GM23248 (cell line): ENCODE measurements around the gene TGFB3. TPM values are rescaled to one million over a fixed set of nuclear protein-coding genes. Genes with fewer than 3 reads are reported as not detected.
A peak's percentile ranks its signal among the peaks of the same experiment; 100 is the strongest.

Experiments
- DNase-seq: peaks from one replicate; pipeline ENCODE4 v3.0.0-alpha.2; 2015
- H2AFZ ChIP-seq: fragments of 200-600 bp; sonication (generic); 2 replicates; pipeline ENCODE4 v1.6.1; 2016; ENCODE audit warnings: antibody characterized with exemption
- H3F3A ChIP-seq: fragments of 200-600 bp; sonication (generic); 2 replicates; pipeline ENCODE4 v1.6.1; 2016; ENCODE audit warnings: mild to moderate bottlenecking, antibody characterized with exemption, mixed run types; ENCODE audit not compliant: insufficient read depth
- H3K27ac ChIP-seq: fragments of 200-600 bp; sonication (generic); 2 replicates; pipeline ENCODE4 v1.5.1; 2016; ENCODE audit warnings: mild to moderate bottlenecking
- H3K27me3 ChIP-seq: fragments of 200-600 bp; sonication (generic); replicated peaks from 2 replicates; pipeline ENCODE4 v1.6.1; 2016; ENCODE audit warnings: mild to moderate bottlenecking; ENCODE audit not compliant: insufficient read depth
- H3K36me3 ChIP-seq: fragments of 200-600 bp; sonication (generic); 2 replicates; pipeline ENCODE4 v1.6.1; 2016; ENCODE audit warnings: low read depth, mild to moderate bottlenecking
- H3K4me1 ChIP-seq: fragments of 200-600 bp; sonication (generic); 2 replicates; pipeline ENCODE4 v1.6.1; 2016; ENCODE audit warnings: mild to moderate bottlenecking; ENCODE audit not compliant: insufficient read depth
- H3K4me2 ChIP-seq: fragments of 200-600 bp; sonication (generic); one replicate; pipeline ENCODE4 v1.6.1; 2016; ENCODE audit warnings: mild to moderate bottlenecking; ENCODE audit not compliant: unreplicated experiment
- H3K4me3 ChIP-seq: fragments of 200-600 bp; sonication (generic); 2 replicates; pipeline ENCODE4 v1.5.1; 2016; ENCODE audit warnings: mild to moderate bottlenecking
- H3K79me2 ChIP-seq: fragments of 200-600 bp; sonication (generic); 2 replicates; pipeline ENCODE4 v1.6.1; 2016; ENCODE audit warnings: mild to moderate bottlenecking; ENCODE audit not compliant: insufficient read depth
- H3K9ac ChIP-seq: fragments of 200-600 bp; sonication (generic); 2 replicates; pipeline ENCODE4 v1.6.1; 2016; ENCODE audit warnings: mild to moderate bottlenecking
- H3K9me2 ChIP-seq: fragments of 200-600 bp; sonication (generic); 2 replicates; pipeline ENCODE4 v1.6.1; 2016; ENCODE audit warnings: mixed run types, mild to moderate bottlenecking, moderate library complexity; ENCODE audit not compliant: insufficient read depth
- H3K9me3 ChIP-seq: fragments of 200-600 bp; sonication (generic); one replicate; pipeline ENCODE4 v1.6.1; 2017; ENCODE audit warnings: low read depth
- H4K20me1 ChIP-seq: fragments of 200-600 bp; sonication (generic); 2 replicates; pipeline ENCODE4 v1.6.0; 2016; ENCODE audit not compliant: insufficient read depth
- EZH2 ChIP-seq: fragments of 200-600 bp; sonication (generic); IDR thresholded peaks from 2 replicates; pipeline ENCODE4 v1.6.1; 2018; ENCODE audit warnings: antibody characterized with exemption, mild to moderate bottlenecking; ENCODE audit not compliant: insufficient read depth, poor library complexity, severe bottlenecking
- EZH2phosphoT487 ChIP-seq: fragments of 200-600 bp; sonication (generic); IDR thresholded peaks from 2 replicates; pipeline ENCODE4 v1.6.1; 2018; ENCODE audit warnings: antibody characterized with exemption, moderate library complexity, mild to moderate bottlenecking, low read depth; ENCODE audit not compliant: insufficient read depth
- WGBS, 2 experiments: methylation state at CpG; one replicate each; pipeline ENCODE4 v1.1.6; 2015 to 2017; ENCODE audit warnings: low lambda C conversion rate in 2 of 2, low coverage in 1 of 2; ENCODE audit errors: missing lambda C conversion rate in 2 of 2; 5-methylcytosine and 5-hydroxymethylcytosine counted together
- in situ Hi-C: fragments of 300-500 bp; cut with MboI; formaldehyde crosslinking; loops from 2 replicates; pipeline ENCODE4 v1.15.0; 2020
- polyA plus RNA-seq: library from polyadenylated mRNA; unstranded; fragments of >200 nt; fragmentation: Nextera tagmentation; extraction: Ambion mirVana; gene quantifications from 2 replicates; pipeline ENCODE4 v1.2.1, GENCODE V29; 2016
- total RNA-seq: library from RNA; depleted of rRNA; stranded (reverse); fragments of >200 nt; shearing (Covaris generic); gene quantifications from 2 replicates; pipeline ENCODE4 v1.2.3, GENCODE V29; 2014

The TGFB3 gene
- total and polyA plus RNA-seq, 2 experiments from 2014 or later: 3.2 to 3.7 TPM

DNA sequence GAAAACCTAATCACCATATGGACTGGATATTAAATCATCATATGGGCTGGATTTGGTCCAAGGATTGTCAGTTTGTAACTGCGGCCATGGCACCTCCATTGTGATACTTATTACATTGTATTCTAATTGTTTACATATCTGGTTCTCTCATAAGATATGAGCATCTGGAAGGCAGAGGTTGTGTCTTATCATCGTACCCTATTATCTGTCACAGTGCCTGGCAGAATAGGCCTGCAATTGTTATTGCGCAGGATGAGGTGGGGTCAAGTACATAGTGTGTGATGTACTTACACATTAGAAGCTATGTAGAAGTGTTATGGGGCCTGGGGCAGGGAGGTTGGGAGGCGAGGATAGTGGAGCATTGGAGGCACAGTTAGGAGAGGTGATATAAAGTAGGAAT is 8.5 kb upstream of the TGFB3 start:
- H4K20me1 ChIP-seq: no peaks in the 10 kb centered on the region
- H3K9me2 ChIP-seq: no peaks in the 10 kb centered on the region
- no peak overlapping the region for H3K9ac ChIP-seq
- H3F3A ChIP-seq: peaks cover 26% of the 10 kb centered on the region; the same call in 1 of the 2 replicates
- in situ Hi-C loops: no loop called here
- H3K36me3 ChIP-seq: 0 out of 2 replicates have a peak, but pooled peaks cover 6% of the 10 kb centered on the region
- H3K4me1 ChIP-seq: peaks cover 36% of the 10 kb centered on the region
- no peak overlapping the region for H3K4me3 ChIP-seq
- TF ChIP-seq EZH2phosphoT487 (no peak), EZH2 (no peak)
- no peak overlapping the region for H3K4me2 ChIP-seq
- no peaks in the 10 kb centered on the region for H3K9me3 ChIP-seq
- no peak overlapping the region for H3K27ac ChIP-seq
- H2AFZ ChIP-seq: no peak overlapping the region
- 90 to 91% methylated on average over 4 of the region's 4 CpGs for WGBS, 2 experiments
- H3K79me2 ChIP-seq: peaks cover 21% of the 10 kb centered on the region
- no peaks in the 10 kb centered on the region for H3K27me3 ChIP-seq
- no peak for DNase-seq

DNA sequence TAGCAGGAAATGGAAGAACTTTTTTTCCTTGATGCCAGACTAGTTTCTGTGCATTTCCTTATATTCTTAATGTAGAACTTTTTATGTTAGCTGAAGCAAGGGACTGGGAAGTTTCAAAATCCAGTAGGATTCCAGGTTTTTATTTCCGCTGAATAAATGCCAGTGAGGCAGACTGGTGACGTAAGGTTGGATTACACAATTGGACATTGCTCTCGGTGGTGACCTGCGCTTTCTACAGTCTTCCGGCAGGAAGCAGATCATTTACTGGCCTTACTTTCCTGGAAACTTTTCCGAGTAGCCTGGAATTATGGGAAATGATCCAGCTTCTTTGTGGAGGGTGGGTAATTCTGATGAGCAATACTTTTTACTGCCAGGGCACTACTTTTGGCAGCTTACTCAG is 7.3 kb upstream of the TGFB3 start:
- Histone ChIP-seq H3K4me3 (no peak overlapping the region), H3K79me2 (peaks cover 21% of the 10 kb centered on the region), H2AFZ (no peak overlapping the region), H3K36me3 (0 out of 2 replicates have a peak, but pooled peaks cover 6% of the 10 kb centered on the region), H3K9me3 (no peaks in the 10 kb centered on the region), H3F3A (peaks cover 16% of the 10 kb centered on the region; the same call in 1 of the 2 replicates), H3K27me3 (no peaks in the 10 kb centered on the region), H3K27ac (peak overlapping the region; percentile 54), H4K20me1 (no peaks in the 10 kb centered on the region), H3K9me2 (no peaks in the 10 kb centered on the region), H3K4me1 (peaks cover 26% of the 10 kb centered on the region; the same call in 1 of the 2 replicates), H3K4me2 (peak overlapping the region; percentile 38), H3K9ac (peak overlapping the region; percentile 41; the same call in 1 of the 2 replicates)
- no peak for TF ChIP-seq EZH2
- TF ChIP-seq EZH2phosphoT487: no peak
- WGBS, 2 experiments: 32 to 43% methylated on average over 6 of the region's 6 CpGs
- in situ Hi-C loops: loop anchor here (10.0 kb wide), 1 partner anchor 274 kb away; no protein-coding TSS in a partner anchor
- peak; percentile 82 for DNase-seq

DNA sequence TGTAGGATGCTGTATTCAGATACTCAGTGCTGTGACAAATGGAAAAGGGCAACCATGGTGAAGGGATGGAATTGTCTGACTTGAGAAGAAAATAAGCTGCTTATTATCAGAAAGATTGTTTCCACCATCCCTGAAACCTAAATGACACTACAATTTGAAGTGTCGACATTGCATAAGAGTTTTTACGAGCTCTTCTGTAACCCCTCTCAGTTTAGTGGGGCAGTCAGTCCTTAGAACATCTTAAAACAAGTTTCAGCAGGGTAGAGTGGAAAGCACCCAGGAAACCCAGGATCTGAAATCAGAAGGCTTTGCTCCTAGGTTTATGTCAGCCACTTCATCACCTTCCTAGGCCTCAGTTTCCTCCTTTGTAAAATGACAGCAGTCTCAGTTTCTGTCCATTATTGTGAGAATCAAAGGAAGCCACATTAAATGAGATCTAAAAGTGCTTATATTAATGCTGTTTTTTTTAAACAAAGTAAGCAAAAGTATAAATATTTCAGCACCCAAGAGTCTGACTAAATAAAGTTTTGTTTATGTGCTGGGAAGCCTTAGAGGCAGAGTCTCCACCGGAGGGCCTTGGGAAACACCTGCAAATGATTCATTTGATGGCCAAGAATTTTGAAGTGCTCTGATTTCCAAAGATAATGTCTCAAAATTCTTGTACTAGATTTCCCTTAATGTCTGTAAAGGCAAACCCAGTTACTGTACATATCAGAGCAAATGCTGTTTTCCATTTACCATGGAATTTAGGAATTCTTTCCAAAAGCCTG is 5.6 kb upstream of the TGFB3 start:
- H3K9me2 ChIP-seq: no peaks in the 10 kb centered on the region
- in situ Hi-C loops: loop anchor here (10.0 kb wide), 1 partner anchor 273 kb away; no protein-coding TSS in a partner anchor
- no peaks in the 10 kb centered on the region for H3K27me3 ChIP-seq
- H3K79me2 ChIP-seq: peaks cover 21% of the 10 kb centered on the region
- 53 to 58% methylated on average over 3 of the region's 3 CpGs for WGBS, 2 experiments
- no peak overlapping the region for H2AFZ ChIP-seq
- no peak overlapping the region for H3K4me3 ChIP-seq
- no peak overlapping the region for H3K9ac ChIP-seq
- peak overlapping the region; percentile 93 for H3K4me2 ChIP-seq
- 0 out of 2 replicates have a peak, but pooled peaks cover under 1% of the 10 kb centered on the region for H3K36me3 ChIP-seq
- TF ChIP-seq EZH2: no peak
- TF ChIP-seq EZH2phosphoT487: no peak
- DNase-seq: no peak
- 0 out of 2 replicates have a peak, but pooled peaks cover 12% of the 10 kb centered on the region for H3F3A ChIP-seq
- no peaks in the 10 kb centered on the region for H4K20me1 ChIP-seq
- H3K27ac ChIP-seq: no peak overlapping the region
- no peaks in the 10 kb centered on the region for H3K9me3 ChIP-seq
- H3K4me1 ChIP-seq: peaks cover 23% of the 10 kb centered on the region; the same call in 1 of the 2 replicates

DNA sequence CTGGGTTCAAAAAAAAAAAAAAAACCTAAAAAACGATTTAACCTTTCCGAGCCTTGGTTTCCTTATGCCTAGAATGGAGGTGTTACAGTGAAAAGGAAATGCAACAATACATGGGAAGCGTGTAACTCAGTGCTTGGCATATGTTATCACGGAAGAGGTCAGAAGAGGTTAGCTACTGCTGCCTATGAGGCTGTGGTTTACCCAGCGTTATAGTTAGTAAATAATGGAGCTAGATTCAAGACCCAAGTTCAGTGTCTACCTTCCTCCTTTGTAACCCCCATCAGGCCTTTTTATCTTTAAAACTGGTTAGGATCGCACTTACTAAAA is 4.6 kb upstream of the TGFB3 start:
- peaks cover 21% of the 10 kb centered on the region for H3K79me2 ChIP-seq
- in situ Hi-C loops: loop anchor here (10.0 kb wide), 1 partner anchor 272 kb away; no protein-coding TSS in a partner anchor
- TF ChIP-seq EZH2phosphoT487 (no peak), EZH2 (no peak)
- H2AFZ ChIP-seq: peak overlapping the region; percentile 81
- peak overlapping the region; percentile 97 for H3K9ac ChIP-seq
- peak overlapping the region; percentile 77; the same call in 1 of the 2 replicates for H3K27ac ChIP-seq
- no peaks in the 10 kb centered on the region for H3K9me3 ChIP-seq
- 0 out of 2 replicates have a peak, but pooled peaks cover 5% of the 10 kb centered on the region for H3F3A ChIP-seq
- peaks cover 17% of the 10 kb centered on the region for H3K4me1 ChIP-seq
- no peaks in the 10 kb centered on the region for H3K36me3 ChIP-seq
- no peaks in the 10 kb centered on the region for H3K27me3 ChIP-seq
- no peaks in the 10 kb centered on the region for H3K9me2 ChIP-seq
- H3K4me2 ChIP-seq: peak overlapping the region; percentile 93
- no peak for DNase-seq
- H4K20me1 ChIP-seq: no peaks in the 10 kb centered on the region
- H3K4me3 ChIP-seq: peak overlapping the region; percentile 99
- WGBS, 2 experiments: 19 to 20% methylated on average over 6 of the region's 6 CpGs
